Panc1 (cell line): ENCODE results near the gene UFSP2. TPM values are rescaled to one million over a fixed set of nuclear protein-coding genes. Genes with fewer than 3 reads are reported as not detected.

Source experiments
- ATAC-seq: fragments of 200-7000 bp; cut with Tn5 transposase; 2 replicates; pipeline ENCODE4 v1.9.1; 2020; ENCODE audit warnings: mild to moderate bottlenecking, moderate library complexity
- BruUV-seq: library from RNA; stranded (reverse); fragments of 400-500 nt; replicated peaks from 2 replicates; lab custom pipeline; 2021; lab: Mats Ljungman, UMichigan
- CTCF ChIA-PET: fragments of 300-600 bp; sonication (Branson Sonifier 250); formaldehyde crosslinking; loops from one replicate; lab custom pipeline; 2022; ENCODE audit warnings: antibody characterized with exemption; lab: Charles Lee
- POLR2A ChIA-PET: fragments of 300-600 bp; sonication (Branson Sonifier 250); formaldehyde crosslinking; loops from one replicate; lab custom pipeline; 2022; ENCODE audit warnings: antibody characterized with exemption; lab: Charles Lee
- DNase-seq: peaks from one replicate; pipeline ENCODE4 v3.0.0-alpha.2; 2010; ENCODE audit warnings: low read depth, low spot score
- H3K27ac ChIP-seq: 2 replicates; pipeline ENCODE4 v1.5.1; 2011; ENCODE audit warnings: mild to moderate bottlenecking, low read length, inconsistent platforms
- H3K27me3 ChIP-seq: fragments of 200-500 bp; sonication (Bioruptor generic); 2 replicates; pipeline ENCODE4 v1.6.0; 2014; ENCODE audit warnings: low read length, inconsistent platforms; ENCODE audit not compliant: control insufficient read depth, insufficient read depth
- H3K36me3 ChIP-seq: fragments of 200-500 bp; sonication (Bioruptor generic); 2 replicates; pipeline ENCODE4 v1.5.1; 2014; ENCODE audit warnings: inconsistent platforms, mild to moderate bottlenecking, low read length, moderate library complexity; ENCODE audit not compliant: control insufficient read depth, insufficient read depth
- H3K4me1 ChIP-seq: 2 replicates; pipeline ENCODE4 v1.5.1; 2011; ENCODE audit warnings: inconsistent platforms, mild to moderate bottlenecking, low read length, moderate library complexity; ENCODE audit not compliant: control insufficient read depth, insufficient read depth
- H3K4me3 ChIP-seq, 2 experiments: 2 replicates each; pipeline ENCODE4 v1.5.1; 2011 to 2012; ENCODE audit warnings: low read depth in 2 of 2, low read length in 2 of 2, mild to moderate bottlenecking in 2 of 2, inconsistent platforms in 1 of 2, moderate library complexity in 1 of 2
- H3K9me3 ChIP-seq: fragments of 200-500 bp; sonication (Bioruptor generic); 2 replicates; pipeline ENCODE4 v1.5.1; 2014; ENCODE audit warnings: low read depth, mild to moderate bottlenecking, inconsistent platforms, low read length, moderate library complexity; ENCODE audit not compliant: control insufficient read depth, insufficient read depth
- POLR2AphosphoS5 ChIP-seq: IDR thresholded peaks from 2 replicates; pipeline ENCODE4 v1.6.1; 2012; ENCODE audit warnings: mild to moderate bottlenecking, low read depth, low read length, moderate library complexity
- SIN3A ChIP-seq: IDR thresholded peaks from 2 replicates; pipeline ENCODE4 v1.6.1; 2012; ENCODE audit warnings: low read depth, mild to moderate bottlenecking, low read length, moderate library complexity, borderline replicate concordance; ENCODE audit not compliant: insufficient read depth
- TCF7L2 ChIP-seq: IDR thresholded peaks from 2 replicates; pipeline ENCODE4 v1.6.1; 2011; ENCODE audit warnings: mild to moderate bottlenecking, low read depth, low read length, inconsistent platforms
- in situ Hi-C: cut with HindIII; loops from 2 replicates; pipeline ENCODE4 v1.10.0; 2016; ENCODE audit warnings: low sequenced_read_pairs, low pct_unique_long_range_greater_than_20kb
- intact Hi-C: fragments of 100-400 bp; cut with micrococcal nuclease; formaldehyde crosslinking; loops from one replicate; pipeline ENCODE4 v1.10.0; 2022; ENCODE audit not compliant: unreplicated experiment
- total RNA-seq: library from RNA; stranded (reverse); gene quantifications from one replicate; pipeline ENCODE4 v1.2.1, GENCODE V29; 2021; ENCODE audit not compliant: unreplicated experiment
- TF ChIP-seq, protein P1 (sequence below), 2 experiments: IDR thresholded peaks; 2 replicates each; pipeline ENCODE4 v1.6.1; 2011 to 2012; ENCODE audit warnings: low read depth in 2 of 2, control low read depth in 1 of 2, low read length in 1 of 2, mild to moderate bottlenecking in 1 of 2, moderate library complexity in 1 of 2; ENCODE audit not compliant: insufficient read depth in 1 of 2
- TF ChIP-seq, protein P2 (sequence below): fragments of 450-650 bp; IDR thresholded peaks from 2 replicates; pipeline ENCODE4 v1.5.1; 2017; ENCODE audit warnings: mild to moderate bottlenecking

Gene UFSP2
- total RNA-seq, 1 experiment from 2014 or later = 17.0 TPM

DNA sequence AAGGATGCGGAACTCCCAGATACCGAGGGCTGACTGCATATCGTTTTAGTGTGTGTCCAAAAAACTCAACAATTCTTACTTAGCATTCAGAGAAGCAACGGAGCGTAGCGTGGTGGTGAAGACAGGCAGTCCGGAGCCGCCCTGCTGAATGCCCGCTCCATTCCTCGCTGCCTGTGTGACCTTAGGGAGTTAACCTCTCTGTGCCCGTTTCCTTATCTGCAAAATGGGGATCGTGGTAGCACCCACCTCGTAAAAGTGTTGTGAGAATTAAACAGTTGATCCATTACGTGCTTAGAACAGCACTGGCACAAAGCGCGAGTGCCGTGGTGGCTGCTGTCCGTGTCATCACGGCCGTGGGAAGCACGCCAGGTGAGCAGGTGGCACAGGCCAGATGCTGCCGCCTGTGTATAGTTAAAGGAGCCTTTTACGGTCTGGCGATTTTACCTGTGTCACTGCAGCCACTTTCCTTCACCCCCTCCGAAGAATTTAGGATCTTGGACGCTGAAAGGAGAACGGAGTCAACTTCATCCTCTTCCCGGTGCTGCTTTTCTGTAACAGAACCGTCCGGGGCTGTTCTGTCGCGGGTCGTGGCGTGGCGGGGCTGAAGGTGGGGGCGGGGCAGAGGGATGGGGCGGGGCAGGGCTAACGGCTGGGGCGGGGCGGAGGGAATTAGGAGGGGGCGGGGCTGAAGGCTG is 44.9 kb upstream of the UFSP2 start:
- POLR2A ChIA-PET = no interaction called here
- Histone ChIP-seq H3K4me3 (peak overlapping the region; percentile 50 to 70), H3K9me3 (no peaks in the 10 kb centered on the region), H3K36me3 (no peaks in the 10 kb centered on the region; the same call in 1 of the 2 replicates), H3K27ac (no peak overlapping the region), H3K27me3 (peaks cover 3% of the 10 kb centered on the region), H3K4me1 (no peaks in the 10 kb centered on the region)
- TF ChIP-seq, protein P1, sequence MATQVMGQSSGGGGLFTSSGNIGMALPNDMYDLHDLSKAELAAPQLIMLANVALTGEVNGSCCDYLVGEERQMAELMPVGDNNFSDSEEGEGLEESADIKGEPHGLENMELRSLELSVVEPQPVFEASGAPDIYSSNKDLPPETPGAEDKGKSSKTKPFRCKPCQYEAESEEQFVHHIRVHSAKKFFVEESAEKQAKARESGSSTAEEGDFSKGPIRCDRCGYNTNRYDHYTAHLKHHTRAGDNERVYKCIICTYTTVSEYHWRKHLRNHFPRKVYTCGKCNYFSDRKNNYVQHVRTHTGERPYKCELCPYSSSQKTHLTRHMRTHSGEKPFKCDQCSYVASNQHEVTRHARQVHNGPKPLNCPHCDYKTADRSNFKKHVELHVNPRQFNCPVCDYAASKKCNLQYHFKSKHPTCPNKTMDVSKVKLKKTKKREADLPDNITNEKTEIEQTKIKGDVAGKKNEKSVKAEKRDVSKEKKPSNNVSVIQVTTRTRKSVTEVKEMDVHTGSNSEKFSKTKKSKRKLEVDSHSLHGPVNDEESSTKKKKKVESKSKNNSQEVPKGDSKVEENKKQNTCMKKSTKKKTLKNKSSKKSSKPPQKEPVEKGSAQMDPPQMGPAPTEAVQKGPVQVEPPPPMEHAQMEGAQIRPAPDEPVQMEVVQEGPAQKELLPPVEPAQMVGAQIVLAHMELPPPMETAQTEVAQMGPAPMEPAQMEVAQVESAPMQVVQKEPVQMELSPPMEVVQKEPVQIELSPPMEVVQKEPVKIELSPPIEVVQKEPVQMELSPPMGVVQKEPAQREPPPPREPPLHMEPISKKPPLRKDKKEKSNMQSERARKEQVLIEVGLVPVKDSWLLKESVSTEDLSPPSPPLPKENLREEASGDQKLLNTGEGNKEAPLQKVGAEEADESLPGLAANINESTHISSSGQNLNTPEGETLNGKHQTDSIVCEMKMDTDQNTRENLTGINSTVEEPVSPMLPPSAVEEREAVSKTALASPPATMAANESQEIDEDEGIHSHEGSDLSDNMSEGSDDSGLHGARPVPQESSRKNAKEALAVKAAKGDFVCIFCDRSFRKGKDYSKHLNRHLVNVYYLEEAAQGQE (IDR thresholded peaks at IDR 0.05; ENCODE audit: insufficient read depth in 1 of 2, low read depth in 2 of 2, low read length in 1 of 2) = no peak
- TF ChIP-seq, protein P2, sequence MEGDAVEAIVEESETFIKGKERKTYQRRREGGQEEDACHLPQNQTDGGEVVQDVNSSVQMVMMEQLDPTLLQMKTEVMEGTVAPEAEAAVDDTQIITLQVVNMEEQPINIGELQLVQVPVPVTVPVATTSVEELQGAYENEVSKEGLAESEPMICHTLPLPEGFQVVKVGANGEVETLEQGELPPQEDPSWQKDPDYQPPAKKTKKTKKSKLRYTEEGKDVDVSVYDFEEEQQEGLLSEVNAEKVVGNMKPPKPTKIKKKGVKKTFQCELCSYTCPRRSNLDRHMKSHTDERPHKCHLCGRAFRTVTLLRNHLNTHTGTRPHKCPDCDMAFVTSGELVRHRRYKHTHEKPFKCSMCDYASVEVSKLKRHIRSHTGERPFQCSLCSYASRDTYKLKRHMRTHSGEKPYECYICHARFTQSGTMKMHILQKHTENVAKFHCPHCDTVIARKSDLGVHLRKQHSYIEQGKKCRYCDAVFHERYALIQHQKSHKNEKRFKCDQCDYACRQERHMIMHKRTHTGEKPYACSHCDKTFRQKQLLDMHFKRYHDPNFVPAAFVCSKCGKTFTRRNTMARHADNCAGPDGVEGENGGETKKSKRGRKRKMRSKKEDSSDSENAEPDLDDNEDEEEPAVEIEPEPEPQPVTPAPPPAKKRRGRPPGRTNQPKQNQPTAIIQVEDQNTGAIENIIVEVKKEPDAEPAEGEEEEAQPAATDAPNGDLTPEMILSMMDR = no peak
- no peak for TF ChIP-seq SIN3A
- TF ChIP-seq TCF7L2 = no peak
- TF ChIP-seq POLR2AphosphoS5 = no peak
- intact Hi-C loops (loop anchor here (5.0 kb wide), 1 partner anchor 127 kb away; no protein-coding TSS in a partner anchor), in situ Hi-C loops (no loop called here)
- no TSS peak for BruUV-seq
- ATAC-seq (peak; percentile 41), DNase-seq (no peak)
- CTCF ChIA-PET = no interaction called here

DNA sequence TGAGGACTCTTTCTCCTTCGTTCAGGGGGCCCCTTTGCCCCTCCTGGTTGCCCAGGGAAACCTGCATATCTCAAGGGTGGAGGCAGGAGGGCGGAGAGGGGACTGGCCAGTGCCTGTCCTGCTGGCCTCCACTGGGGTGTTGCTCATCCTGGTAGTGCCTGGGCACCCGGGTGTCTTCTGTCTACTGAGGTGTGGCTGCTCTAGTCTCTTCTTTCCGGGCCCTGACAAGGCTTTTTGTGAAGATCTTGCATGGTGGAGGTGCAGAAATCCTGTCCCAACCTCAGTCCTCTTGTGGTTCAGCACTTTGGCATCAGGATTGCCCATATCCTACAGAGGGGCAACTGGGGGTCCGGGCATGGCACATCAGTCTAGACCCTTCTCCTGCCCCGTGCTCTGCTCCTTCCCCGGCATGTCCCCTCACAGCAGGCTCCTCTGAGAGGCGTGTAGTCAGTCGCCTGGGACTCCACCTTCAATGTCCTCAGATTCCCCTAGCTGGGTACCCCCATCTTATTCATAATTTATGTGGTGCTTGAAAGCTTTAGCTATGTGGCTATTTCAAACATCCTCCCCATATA is 43.9 kb upstream of the UFSP2 start:
- BruUV-seq = no TSS peak
- Histone ChIP-seq H3K4me3 (no peak overlapping the region), H3K27ac (no peak overlapping the region), H3K36me3 (no peaks in the 10 kb centered on the region; the same call in 1 of the 2 replicates), H3K9me3 (no peaks in the 10 kb centered on the region), H3K27me3 (peaks cover 5% of the 10 kb centered on the region), H3K4me1 (no peaks in the 10 kb centered on the region)
- CTCF ChIA-PET = no interaction called here
- TF ChIP-seq POLR2AphosphoS5 = no peak
- TF ChIP-seq TCF7L2 = no peak
- TF ChIP-seq, protein P2 = no peak
- TF ChIP-seq SIN3A = no peak
- TF ChIP-seq, protein P1 (IDR thresholded peaks at IDR 0.05; ENCODE audit: insufficient read depth in 1 of 2, low read depth in 2 of 2, low read length in 1 of 2) = no peak
- ATAC-seq (no peak), DNase-seq (no peak)
- in situ Hi-C loops (no loop called here), intact Hi-C loops (loop anchor here (5.0 kb wide), 1 partner anchor 128 kb away; no protein-coding TSS in a partner anchor)
- POLR2A ChIA-PET = no interaction called here
